Sigmoid colon (tissue), 7 donors: Measurements from ENCODE around the gene ZNF487. TPM values are rescaled to one million over a fixed set of nuclear protein-coding genes. Genes with fewer than 3 reads are reported as not detected.

ENCODE experiments used
- DNase-seq: peaks from one replicate; pipeline ENCODE4 v3.0.0-alpha.2; 2019
- H3K27ac ChIP-seq, 4 donors: fragments of 200-600 bp; sonication (generic); one replicate each; pipeline ENCODE4 v1.5.1; 2016 to 2019; ENCODE audit warnings: mild to moderate bottlenecking in 1 of 4
- H3K27me3 ChIP-seq, 3 donors: fragments of 200-600 bp; sonication (generic); one replicate each; pipeline ENCODE4 v1.5.1; 2019; ENCODE audit warnings: mild to moderate bottlenecking in 1 of 3
- H3K36me3 ChIP-seq, 4 donors: fragments of 200-600 bp; sonication (generic); one replicate each; pipeline ENCODE4 v1.5.1; 2016 to 2019
- H3K4me1 ChIP-seq, 4 donors: fragments of 200-600 bp; sonication (generic); one replicate each; pipeline ENCODE4 v1.5.1; 2017 to 2019
- H3K4me3 ChIP-seq, 4 donors: fragments of 200-600 bp; sonication (generic); one replicate each; pipeline ENCODE4 v1.5.1; 2017 to 2019; ENCODE audit warnings: mild to moderate bottlenecking in 2 of 4, moderate library complexity in 1 of 4
- H3K9me3 ChIP-seq, 4 donors: fragments of 200-600 bp in 3 of 4; sonication (generic) in 3 of 4; one replicate each; pipeline versions ENCODE4 v1.5.1 to v1.6.1; 2013 to 2019
- CTCF ChIP-seq, 4 experiments: fragments of 450-650 bp in 3 of 4; fragments of 200-600 bp in 1 of 4; IDR thresholded peaks; one replicate each; pipeline ENCODE4 v1.5.1; 2016 to 2019; ENCODE audit warnings: antibody characterized with exemption in 4 of 4, mild to moderate bottlenecking in 3 of 4, moderate library complexity in 2 of 4
- EP300 ChIP-seq, 4 donors: sonication (generic); formaldehyde crosslinking; IDR thresholded peaks; one replicate each; pipeline ENCODE4 v1.6.1; 2017; ENCODE audit warnings: antibody characterized with exemption in 4 of 4
- POLR2A ChIP-seq, 2 donors: fragments of 450-650 bp; IDR thresholded peaks; one replicate each; pipeline ENCODE4 v1.6.1; 2016; ENCODE audit warnings: antibody characterized with exemption in 2 of 2, mild to moderate bottlenecking in 2 of 2, moderate library complexity in 2 of 2
- POLR2AphosphoS5 ChIP-seq, 4 donors: sonication (generic); formaldehyde crosslinking; IDR thresholded peaks; one replicate each; pipeline ENCODE4 v1.6.1; 2017; ENCODE audit warnings: antibody characterized with exemption in 4 of 4
- WGBS, 2 donors: extraction: QIAGEN DNeasy Blood & Tissue Kit; methylation state at CpG; one replicate each; pipeline ENCODE4 v1.1.7; 2013; 5-methylcytosine and 5-hydroxymethylcytosine counted together
- intact Hi-C: fragments of 100-400 bp; cut with DNase I; formaldehyde crosslinking; loops from one replicate; pipeline ENCODE4 v1.15.1; 2023
- polyA plus RNA-seq, 3 donors: library from polyadenylated mRNA; stranded (reverse); fragments of 200-250 nt; gene quantifications; one replicate each; pipeline ENCODE4 v1.2.3, GENCODE V29; 2013
- total RNA-seq, 4 donors: library from RNA; depleted of rRNA; stranded (reverse); fragments of >200 nt; gene quantifications; one replicate each; pipeline ENCODE4 v1.1.0, GENCODE V29; 2016
- donor health status: healthy with polysubstance abuse.
- donor health status: Bipolar disorder and iron deficiency.
- donor health status: healthy.

ZNF487 gene
- total and polyA plus RNA-seq, 7 donors: 5.3 to 21.6 (median 6.6) TPM

- Histone ChIP-seq H3K27ac (no peak overlapping the region), H3K27me3 (no peaks in the 10 kb centered on the region), H3K4me3 (no peak overlapping the region), H3K36me3 (no peaks in the 10 kb centered on the region), H3K9me3 (no peaks in the 10 kb centered on the region), H3K4me1 (no peaks in the 10 kb centered on the region)
- peak; percentile 4 for DNase-seq
- no peak for TF ChIP-seq POLR2AphosphoS5 (IDR thresholded peaks at IDR 0.05)
- TF ChIP-seq EP300 (IDR thresholded peaks at IDR 0.05): no peak
- no peak for TF ChIP-seq CTCF (IDR thresholded peaks at IDR 0.05)
- intact Hi-C loops: no loop called here
- 70 to 87% methylated on average over 12 of the region's 12 CpGs for WGBS, 2 donors
Measured at GRCh38 chr10:43427166-43427825, 9.6 kb upstream of the ZNF487 start.

DNA sequence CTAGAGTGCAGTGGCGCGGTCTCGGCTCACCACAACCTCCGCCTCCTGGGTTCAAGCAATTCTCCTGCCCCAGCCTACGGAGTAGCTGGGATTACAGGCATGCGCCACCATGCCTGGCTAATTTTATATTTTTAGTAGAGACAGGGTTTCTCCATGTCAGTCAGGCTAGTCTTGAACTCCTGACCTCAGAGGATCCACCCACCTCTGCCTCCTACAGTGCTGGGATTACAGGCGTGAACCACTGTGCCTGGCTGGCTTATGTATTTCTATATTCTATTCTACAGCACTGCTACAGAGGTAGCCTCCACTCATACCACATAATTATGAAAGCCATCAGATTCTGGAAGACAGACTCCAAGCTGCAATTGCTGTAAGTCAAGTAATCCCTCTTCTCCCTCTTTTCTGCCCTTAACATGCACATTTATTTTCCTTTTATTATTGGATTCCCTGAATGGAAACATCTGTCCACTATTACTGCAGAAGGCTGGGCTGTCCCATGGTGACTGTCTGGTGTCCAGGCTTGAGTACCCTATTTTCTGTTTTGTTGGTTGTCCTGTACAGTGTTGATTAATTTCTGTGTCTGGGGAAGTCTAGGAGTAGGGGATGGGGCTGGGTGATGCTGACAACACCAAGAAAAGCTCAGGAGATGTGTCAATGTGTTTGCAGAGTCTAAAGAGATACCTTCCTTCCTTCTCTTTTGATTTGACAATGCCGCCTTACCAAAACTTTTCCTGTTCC lies 5.8 kb upstream of the ZNF487 start:
- 93 to 94% methylated on average over 8 of the region's 8 CpGs for WGBS, 2 donors
- H3K27me3 ChIP-seq: no peaks in the 10 kb centered on the region
- no peak for TF ChIP-seq EP300 (IDR thresholded peaks at IDR 0.05)
- no peak for TF ChIP-seq POLR2A (IDR thresholded peaks at IDR 0.05)
- TF ChIP-seq CTCF (IDR thresholded peaks at IDR 0.05): no peak
- TF ChIP-seq POLR2AphosphoS5 (IDR thresholded peaks at IDR 0.05): no peak
- H3K36me3 ChIP-seq: no peaks in the 10 kb centered on the region
- intact Hi-C loops: no loop called here
- H3K9me3 ChIP-seq: no peaks in the 10 kb centered on the region
- H3K4me1 ChIP-seq: peaks cover 0 to 9% (median 5%) of the 10 kb centered on the region in 4 donors
- no peak overlapping the region for H3K27ac ChIP-seq
- no peak overlapping the region for H3K4me3 ChIP-seq
- no peak for DNase-seq

- no peaks in the 10 kb centered on the region for H3K9me3 ChIP-seq
- peaks cover 0 to 19% (median 14%) of the 10 kb centered on the region in 4 donors for H3K4me1 ChIP-seq
- no peaks in the 10 kb centered on the region for H3K36me3 ChIP-seq
- peak overlapping the region; percentile 86 to 99 (median 97) for H3K27ac ChIP-seq
- 6 to 9% methylated on average over 30 of the region's 30 CpGs for WGBS, 2 donors
- peak overlapping the region; percentile 52 to 79 (median 69) for H3K4me3 ChIP-seq
- TF ChIP-seq POLR2AphosphoS5 (IDR thresholded peaks at IDR 0.05): no peak
- no peak for TF ChIP-seq POLR2A (IDR thresholded peaks at IDR 0.05)
- TF ChIP-seq EP300 (IDR thresholded peaks at IDR 0.05): no peak
- no peak for TF ChIP-seq CTCF (IDR thresholded peaks at IDR 0.05)
- DNase-seq: no peak
- H3K27me3 ChIP-seq: no peaks in the 10 kb centered on the region
- intact Hi-C loops: loop anchor here (2.0 kb wide), 2 partner anchors 17 to 41 kb away; no protein-coding TSS in a partner anchor
Measured at GRCh38 chr10:43437141-43437870, 395 bp downstream of the ZNF487 start.

DNA sequence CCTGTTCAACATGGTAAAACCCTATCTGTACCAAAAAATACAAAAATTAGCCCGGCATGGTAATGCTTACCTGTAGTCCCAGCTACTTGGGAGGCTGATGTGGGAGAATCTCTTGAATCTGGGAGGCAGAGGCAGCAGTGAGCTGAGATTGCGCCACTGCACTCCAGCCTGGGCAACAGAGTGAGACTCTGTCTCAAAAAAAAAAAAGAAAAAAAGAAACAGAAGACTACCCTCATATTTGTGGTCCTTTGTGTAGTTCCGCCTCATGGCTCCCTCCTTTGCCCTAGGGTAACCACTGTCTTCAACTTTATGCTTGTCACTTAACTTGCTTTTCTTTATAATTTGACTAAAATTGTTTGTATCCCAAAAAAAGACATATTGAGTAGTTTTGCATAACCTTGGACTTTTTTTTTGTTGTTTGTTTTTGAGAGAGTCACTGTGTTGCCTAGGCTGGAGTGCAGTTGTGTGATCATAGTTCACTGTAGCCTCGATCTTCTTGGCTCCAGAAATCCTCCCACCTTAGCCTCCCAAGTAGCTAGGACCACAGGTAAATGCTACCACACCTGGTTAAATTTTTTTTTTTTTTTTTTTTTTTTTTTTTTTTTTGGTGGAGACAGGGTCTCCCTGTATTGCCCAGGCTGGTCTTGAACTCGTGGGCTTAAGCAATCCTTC lies 3.7 kb downstream of the ZNF487 start:
- 88 to 89% methylated on average over 5 of the region's 5 CpGs for WGBS, 2 donors
- DNase-seq: peak; percentile 18
- H3K9me3 ChIP-seq: no peaks in the 10 kb centered on the region

More for the DNA sequence above, 3.7 kb downstream of the ZNF487 start:
- H3K4me1 ChIP-seq: peaks cover 0 to 11% (median 9%) of the 10 kb centered on the region in 4 donors
- TF ChIP-seq CTCF (IDR thresholded peaks at IDR 0.05) (no peak), POLR2A (IDR thresholded peaks at IDR 0.05) (no peak), EP300 (IDR thresholded peaks at IDR 0.05) (no peak), POLR2AphosphoS5 (IDR thresholded peaks at IDR 0.05) (no peak)
- H3K27ac ChIP-seq: no peak overlapping the region
- no peaks in the 10 kb centered on the region for H3K27me3 ChIP-seq
- intact Hi-C loops: no loop called here
- no peak overlapping the region for H3K4me3 ChIP-seq
- peaks cover 0 to 4% (median 0%) of the 10 kb centered on the region in 4 donors for H3K36me3 ChIP-seq
